ENCODE measurements around the gene KRTAP2-2. TPM values are rescaled to one million over a fixed set of nuclear protein-coding genes. Genes with fewer than 3 reads are reported as not detected.

Gene KRTAP2-2
- total and polyA plus RNA-seq, 2 donors (not counting 3 experiments of a cell fraction or from before 2014, with no cell fraction given) = not detected

GRCh38 chr17:41063449-41063848, 8.4 kb upstream of the KRTAP2-2 start:
- no peak overlapping the region for H3K27ac ChIP-seq (ENCODE audit: insufficient read depth, low read depth, low read length)
- ChIA-PET CTCF (no interaction called here), POLR2A (no interaction called here)
- no peak for TF ChIP-seq FOS (IDR thresholded peaks at IDR 0.05; ENCODE audit: borderline replicate concordance, insufficient read depth, low read length)
- TF ChIP-seq POLR2AphosphoS5 (IDR thresholded peaks at IDR 0.05; ENCODE audit: insufficient read depth, low read depth, low read length) = no peak
- no peak for TF ChIP-seq GATA2 (IDR thresholded peaks at IDR 0.05; ENCODE audit: insufficient read depth, insufficient read length, low read depth, low read length)
- TF ChIP-seq, protein P1, sequence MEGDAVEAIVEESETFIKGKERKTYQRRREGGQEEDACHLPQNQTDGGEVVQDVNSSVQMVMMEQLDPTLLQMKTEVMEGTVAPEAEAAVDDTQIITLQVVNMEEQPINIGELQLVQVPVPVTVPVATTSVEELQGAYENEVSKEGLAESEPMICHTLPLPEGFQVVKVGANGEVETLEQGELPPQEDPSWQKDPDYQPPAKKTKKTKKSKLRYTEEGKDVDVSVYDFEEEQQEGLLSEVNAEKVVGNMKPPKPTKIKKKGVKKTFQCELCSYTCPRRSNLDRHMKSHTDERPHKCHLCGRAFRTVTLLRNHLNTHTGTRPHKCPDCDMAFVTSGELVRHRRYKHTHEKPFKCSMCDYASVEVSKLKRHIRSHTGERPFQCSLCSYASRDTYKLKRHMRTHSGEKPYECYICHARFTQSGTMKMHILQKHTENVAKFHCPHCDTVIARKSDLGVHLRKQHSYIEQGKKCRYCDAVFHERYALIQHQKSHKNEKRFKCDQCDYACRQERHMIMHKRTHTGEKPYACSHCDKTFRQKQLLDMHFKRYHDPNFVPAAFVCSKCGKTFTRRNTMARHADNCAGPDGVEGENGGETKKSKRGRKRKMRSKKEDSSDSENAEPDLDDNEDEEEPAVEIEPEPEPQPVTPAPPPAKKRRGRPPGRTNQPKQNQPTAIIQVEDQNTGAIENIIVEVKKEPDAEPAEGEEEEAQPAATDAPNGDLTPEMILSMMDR (IDR thresholded peaks at IDR 0.05; ENCODE audit: extremely low read depth in 1 of 2, insufficient read depth in 1 of 2, low read depth in 1 of 2, low read length in 2 of 2) = no peak
- TF ChIP-seq MAX (IDR thresholded peaks at IDR 0.05; ENCODE audit: insufficient read depth, insufficient read length) = no peak
- TF ChIP-seq EZH2 (IDR thresholded peaks at IDR 0.05; ENCODE audit: borderline replicate concordance, low read depth, low read length, severe bottlenecking) = no peak
- TF ChIP-seq MYC (IDR thresholded peaks at IDR 0.05; ENCODE audit: low read depth, low read length) = no peak
- no peak for TF ChIP-seq POLR2A (IDR thresholded peaks at IDR 0.05; ENCODE audit: low read depth, low read length)
- no peak for TF ChIP-seq JUN (IDR thresholded peaks at IDR 0.05; ENCODE audit: borderline replicate concordance, insufficient read depth, insufficient read length, low read depth)
- DNase-seq (ENCODE audit: low read depth, low spot score) = no peak
- peaks cover 6 to 12% of the 10 kb centered on the region in 2 experiments for H3K27me3 ChIP-seq (ENCODE audit: control insufficient read depth in 2 of 2, insufficient read depth in 2 of 2, low read length in 2 of 2)
- no peaks in the 10 kb centered on the region for H3K9me1 ChIP-seq (replicated peaks; ENCODE audit: control insufficient read depth, extremely low read depth, insufficient read depth, low read length)
- intact Hi-C loops (cut with micrococcal nuclease) = no loop called here
- FAIRE-seq = no peak
- H2AFZ ChIP-seq (ENCODE audit: low read depth, low read length) = no peak overlapping the region
- dilution Hi-C loops (cut with MboI; ENCODE audit: extremely low pct_ligation_motif_present, low sequenced_read_pairs) = no loop called here
- no TSS peak for BruUV-seq (replicated peaks)
- H3K9me3 ChIP-seq (replicated peaks; ENCODE audit: control insufficient read depth, insufficient read depth, low read length) = no peaks in the 10 kb centered on the region
- H4K20me1 ChIP-seq (replicated peaks; ENCODE audit: control insufficient read depth, extremely low read depth, insufficient read depth, low read length) = no peaks in the 10 kb centered on the region
- H3K4me2 ChIP-seq (ENCODE audit: insufficient read depth, low read length) = no peak overlapping the region
- no peaks in the 10 kb centered on the region for H3K79me2 ChIP-seq (ENCODE audit: control insufficient read depth, insufficient read depth, low read length)
- no peak overlapping the region for H3K4me3 ChIP-seq (replicated peaks in 1 of 3; ENCODE audit: insufficient read depth in 1 of 3, low read depth in 1 of 3, low read length in 3 of 3)
- H3K36me3 ChIP-seq (ENCODE audit: control insufficient read depth in 2 of 2, extremely low read depth in 1 of 2, insufficient read depth in 2 of 2, low read length in 2 of 2) = no peaks in the 10 kb centered on the region
- no peaks in the 10 kb centered on the region for H3K4me1 ChIP-seq (ENCODE audit: control insufficient read depth, extremely low read depth, insufficient read depth, low read length)
- H3K9ac ChIP-seq (replicated peaks; ENCODE audit: extremely low read depth, insufficient read depth, low read length) = no peak overlapping the region
